Measurements from ENCODE around the gene TNIK. TPM values are rescaled to one million over a fixed set of nuclear protein-coding genes. Genes with fewer than 3 reads are reported as not detected.

Gene TNIK
- total and polyA plus RNA-seq, 4 donors, result 3.7 to 9.8 (median 5.2) TPM

DNA sequence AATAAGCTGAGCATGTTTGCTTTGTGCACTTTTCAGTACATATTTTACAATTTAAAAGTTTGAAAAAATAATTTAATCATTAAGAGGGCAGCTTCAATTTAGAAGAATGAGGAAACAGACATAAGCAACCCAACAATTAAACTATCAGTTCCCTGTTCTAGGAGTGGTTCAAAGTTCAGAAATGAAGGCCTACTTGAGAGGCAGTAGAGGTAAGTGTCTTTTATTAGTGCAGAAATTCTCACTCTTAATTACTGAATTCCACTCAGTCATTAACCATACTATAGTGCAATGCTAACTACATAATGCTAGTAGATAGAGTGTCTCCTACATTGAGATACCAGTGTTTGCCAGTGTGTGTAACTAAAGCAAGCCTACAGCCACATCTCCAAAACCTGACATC is 73.1 kb downstream of the TNIK start:
- H3K36me3 ChIP-seq (ENCODE audit: control insufficient read depth in 4 of 4, insufficient read depth in 3 of 4, low read depth in 1 of 4, low read length in 3 of 4), result no peaks in the 10 kb centered on the region
- H3K4me1 ChIP-seq (ENCODE audit: control insufficient read depth in 4 of 4, insufficient read depth in 4 of 4, low read length in 3 of 4), result no peaks in the 10 kb centered on the region
- no peaks in the 10 kb centered on the region for H3K27me3 ChIP-seq (ENCODE audit: control insufficient read depth in 4 of 4, insufficient read depth in 4 of 4, low read length in 3 of 4)
- no peak for TF ChIP-seq REST (IDR thresholded peaks at IDR 0.05)
- TF ChIP-seq NR2F2 (IDR thresholded peaks at IDR 0.05), result no peak
- TF ChIP-seq ZBTB33 (IDR thresholded peaks at IDR 0.05), result no peak
- TF ChIP-seq, protein P1, sequence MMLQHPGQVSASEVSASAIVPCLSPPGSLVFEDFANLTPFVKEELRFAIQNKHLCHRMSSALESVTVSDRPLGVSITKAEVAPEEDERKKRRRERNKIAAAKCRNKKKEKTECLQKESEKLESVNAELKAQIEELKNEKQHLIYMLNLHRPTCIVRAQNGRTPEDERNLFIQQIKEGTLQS (IDR thresholded peaks at IDR 0.05), result no peak
- no peak for TF ChIP-seq JUND (IDR thresholded peaks at IDR 0.05)
- TF ChIP-seq GABPA (IDR thresholded peaks at IDR 0.05 in 1 of 2, conservative IDR thresholded peaks at IDR 0.05 in 1 of 2), result no peak
- no peaks in the 10 kb centered on the region for H3K9me3 ChIP-seq (ENCODE audit: control insufficient read depth in 4 of 4, low read length in 3 of 4)
- H3K4me3 ChIP-seq (ENCODE audit: low read depth in 1 of 3, low read length in 3 of 3), result no peak overlapping the region
- DNase-seq (ENCODE audit: low spot score), result no peak
- H3K27ac ChIP-seq (ENCODE audit: low read depth in 1 of 2, low read length in 2 of 2), result no peak overlapping the region
- no peak overlapping the region for H3K9ac ChIP-seq (ENCODE audit: low read depth in 1 of 2, low read length in 2 of 2)

GRCh38 chr3:171385086-171385485 is 75.1 kb downstream of the TNIK start:
- H3K4me1 ChIP-seq (ENCODE audit: control insufficient read depth in 4 of 4, insufficient read depth in 4 of 4, low read length in 3 of 4), result no peaks in the 10 kb centered on the region
- H3K36me3 ChIP-seq (ENCODE audit: control insufficient read depth in 4 of 4, insufficient read depth in 3 of 4, low read depth in 1 of 4, low read length in 3 of 4), result no peaks in the 10 kb centered on the region
- H3K4me3 ChIP-seq (ENCODE audit: low read depth in 1 of 3, low read length in 3 of 3), result no peak overlapping the region
- no peak overlapping the region for H3K27ac ChIP-seq (ENCODE audit: low read depth in 1 of 2, low read length in 2 of 2)
- no peaks in the 10 kb centered on the region for H3K27me3 ChIP-seq (ENCODE audit: control insufficient read depth in 4 of 4, insufficient read depth in 4 of 4, low read length in 3 of 4)
- no peak for DNase-seq (ENCODE audit: low spot score)
- WGBS, result 96% methylated on average over 5 of the region's 5 CpGs
- no peak for TF ChIP-seq NR2F2 (IDR thresholded peaks at IDR 0.05)
- no peak for TF ChIP-seq MAX (IDR thresholded peaks at IDR 0.05)
- no peak for TF ChIP-seq TAF1 (conservative IDR thresholded peaks at IDR 0.05)
- TF ChIP-seq RXRA (IDR thresholded peaks at IDR 0.05), result no peak
- TF ChIP-seq FOXA1 (IDR thresholded peaks at IDR 0.05), result no peak
- no peak for TF ChIP-seq HNF4A (conservative IDR thresholded peaks at IDR 0.05)
- H3K9me3 ChIP-seq (ENCODE audit: control insufficient read depth in 4 of 4, low read length in 3 of 4), result no peaks in the 10 kb centered on the region
- H3K9ac ChIP-seq (ENCODE audit: low read depth in 1 of 2, low read length in 2 of 2), result no peak overlapping the region

- 93% methylated on average over 3 of the region's 3 CpGs for WGBS
- Histone ChIP-seq H3K4me1 (ENCODE audit: control insufficient read depth in 4 of 4, insufficient read depth in 4 of 4, low read length in 3 of 4) (no peaks in the 10 kb centered on the region), H3K27me3 (ENCODE audit: control insufficient read depth in 4 of 4, insufficient read depth in 4 of 4, low read length in 3 of 4) (no peaks in the 10 kb centered on the region), H3K4me3 (ENCODE audit: low read depth in 1 of 3, low read length in 3 of 3) (no peak overlapping the region), H3K9ac (ENCODE audit: low read depth in 1 of 2, low read length in 2 of 2) (no peak overlapping the region), H3K36me3 (ENCODE audit: control insufficient read depth in 4 of 4, insufficient read depth in 3 of 4, low read depth in 1 of 4, low read length in 3 of 4) (no peaks in the 10 kb centered on the region), H3K27ac (ENCODE audit: low read depth in 1 of 2, low read length in 2 of 2) (no peak overlapping the region), H3K9me3 (ENCODE audit: control insufficient read depth in 4 of 4, low read length in 3 of 4) (no peaks in the 10 kb centered on the region)
- TF ChIP-seq FOXA2 (IDR thresholded peaks at IDR 0.05), result no peak
- TF ChIP-seq NR2F2 (IDR thresholded peaks at IDR 0.05), result no peak
- TF ChIP-seq FOXA1 (IDR thresholded peaks at IDR 0.05), result no peak
- TF ChIP-seq GABPA (IDR thresholded peaks at IDR 0.05 in 1 of 2, conservative IDR thresholded peaks at IDR 0.05 in 1 of 2), result no peak
- TF ChIP-seq ZBTB33 (IDR thresholded peaks at IDR 0.05), result no peak
- no peak for TF ChIP-seq MAX (IDR thresholded peaks at IDR 0.05)
- no peak for TF ChIP-seq HNF4G (IDR thresholded peaks at IDR 0.05)
- TF ChIP-seq, protein P2, sequence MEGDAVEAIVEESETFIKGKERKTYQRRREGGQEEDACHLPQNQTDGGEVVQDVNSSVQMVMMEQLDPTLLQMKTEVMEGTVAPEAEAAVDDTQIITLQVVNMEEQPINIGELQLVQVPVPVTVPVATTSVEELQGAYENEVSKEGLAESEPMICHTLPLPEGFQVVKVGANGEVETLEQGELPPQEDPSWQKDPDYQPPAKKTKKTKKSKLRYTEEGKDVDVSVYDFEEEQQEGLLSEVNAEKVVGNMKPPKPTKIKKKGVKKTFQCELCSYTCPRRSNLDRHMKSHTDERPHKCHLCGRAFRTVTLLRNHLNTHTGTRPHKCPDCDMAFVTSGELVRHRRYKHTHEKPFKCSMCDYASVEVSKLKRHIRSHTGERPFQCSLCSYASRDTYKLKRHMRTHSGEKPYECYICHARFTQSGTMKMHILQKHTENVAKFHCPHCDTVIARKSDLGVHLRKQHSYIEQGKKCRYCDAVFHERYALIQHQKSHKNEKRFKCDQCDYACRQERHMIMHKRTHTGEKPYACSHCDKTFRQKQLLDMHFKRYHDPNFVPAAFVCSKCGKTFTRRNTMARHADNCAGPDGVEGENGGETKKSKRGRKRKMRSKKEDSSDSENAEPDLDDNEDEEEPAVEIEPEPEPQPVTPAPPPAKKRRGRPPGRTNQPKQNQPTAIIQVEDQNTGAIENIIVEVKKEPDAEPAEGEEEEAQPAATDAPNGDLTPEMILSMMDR (IDR thresholded peaks at IDR 0.05; ENCODE audit: low read depth, low read length, missing input control), result no peak
- no peak for TF ChIP-seq HNF4A (conservative IDR thresholded peaks at IDR 0.05)
- no peak for DNase-seq (ENCODE audit: low spot score)
These were observed 75.9 kb downstream of the TNIK start for GRCh38 chr3:171384101-171384891.
